B cell (primary cell): ENCODE results near the gene TEDC1. TPM values are rescaled to one million over a fixed set of nuclear protein-coding genes. Genes with fewer than 3 reads are reported as not detected.

Experiments used
- ATAC-seq: fragments of 200-7000 bp; cut with Tn5 transposase; one replicate; pipeline ENCODE4 v1.10.0; 2021; ENCODE audit warnings: low read depth, mild to moderate bottlenecking, moderate number of reproducible peaks, moderate library complexity
- CTCF ChIA-PET: fragments of 350-600 bp; sonication (Branson Sonifier 250); formaldehyde crosslinking; loops from one replicate; lab custom pipeline; 2021; ENCODE audit warnings: antibody characterized with exemption, inconsistent platforms; lab: Charles Lee
- POLR2A ChIA-PET: fragments of 350-600 bp; sonication (Branson Sonifier 250); formaldehyde crosslinking; loops from one replicate; lab custom pipeline; 2021; ENCODE audit warnings: antibody characterized with exemption; lab: Charles Lee
- DNase-seq: peaks from one replicate; pipeline ENCODE4 v3.0.0; 2013
- H2AFZ ChIP-seq: 2 replicates; pipeline ENCODE4 v1.6.1; 2012; ENCODE audit warnings: mild to moderate bottlenecking, low read depth, low read length; ENCODE audit not compliant: insufficient read depth, poor library complexity, severe bottlenecking
- H3K27ac ChIP-seq, 2 donors: 1 replicate in 1 of 2; 2 replicates in 1 of 2; pipeline ENCODE4 v1.5.1; 2012 to 2013; ENCODE audit warnings: low read length in 2 of 2, mild to moderate bottlenecking in 2 of 2, moderate library complexity in 1 of 2
- H3K27me3 ChIP-seq, 4 experiments: fragments of 200-600 bp in 1 of 4; sonication (generic) in 1 of 4; replicated peaks in 1 of 4; 1 replicate in 2 of 4; 2 replicates in 2 of 4; pipeline versions ENCODE4 v1.6.1 to v1.7.0; 2013 to 2016; ENCODE audit warnings: low read length in 3 of 4, mild to moderate bottlenecking in 2 of 4, mixed read lengths in 1 of 4, moderate library complexity in 1 of 4; ENCODE audit not compliant: insufficient read depth in 4 of 4, control insufficient read depth in 3 of 4; ENCODE audit errors: control extremely low read depth in 1 of 4
- H3K36me3 ChIP-seq, 2 experiments: replicated peaks in 1 of 2; 1 replicate in 1 of 2; 2 replicates in 1 of 2; pipeline versions ENCODE4 v1.6.1 to v1.7.1; 2013; ENCODE audit warnings: low read length in 1 of 2; ENCODE audit not compliant: insufficient read depth in 2 of 2, control insufficient read depth in 1 of 2; ENCODE audit errors: control extremely low read depth in 1 of 2, extremely low read depth in 1 of 2
- H3K4me1 ChIP-seq, 2 donors: fragments of 200-600 bp in 1 of 2; sonication (generic) in 1 of 2; 1 replicate in 1 of 2; 2 replicates in 1 of 2; pipeline versions ENCODE4 v1.5.1 to v1.6.1; 2013 to 2017; ENCODE audit warnings: low read length in 2 of 2; ENCODE audit not compliant: control insufficient read depth in 2 of 2, insufficient read depth in 2 of 2
- H3K4me2 ChIP-seq: replicated peaks from 2 replicates; pipeline ENCODE3; 2012; ENCODE audit warnings: mild to moderate bottlenecking, low read depth, low read length; ENCODE audit not compliant: poor library complexity, severe bottlenecking
- H3K4me3 ChIP-seq, 5 experiments: fragments of 200-600 bp in 1 of 5; sonication (generic) in 1 of 5; 1 replicate in 3 of 5; 2 replicates in 2 of 5; pipeline versions ENCODE4 v1.5.1 to v1.7.0; 2011 to 2016; ENCODE audit warnings: low read length in 4 of 5, mild to moderate bottlenecking in 4 of 5, low read depth in 2 of 5, control low read depth in 1 of 5, moderate library complexity in 1 of 5; ENCODE audit not compliant: insufficient read depth in 1 of 5; ENCODE audit errors: control extremely low read depth in 1 of 5, extremely low read depth in 1 of 5
- H3K79me2 ChIP-seq: fragments of 200-600 bp; sonication (generic); one replicate; pipeline ENCODE4 v1.6.0; 2016; ENCODE audit warnings: low read length; ENCODE audit not compliant: control insufficient read depth, insufficient read depth
- H3K9ac ChIP-seq: fragments of 200-600 bp; sonication (generic); 2 replicates; pipeline ENCODE4 v1.6.1; 2017; ENCODE audit warnings: mild to moderate bottlenecking, low read length, moderate library complexity
- H3K9me3 ChIP-seq, 3 donors: one replicate each; pipeline versions ENCODE4 v1.6.1 to v1.7.1; 2013; ENCODE audit warnings: low read length in 2 of 3; ENCODE audit not compliant: control insufficient read depth in 2 of 3, insufficient read depth in 1 of 3; ENCODE audit errors: control extremely low read depth in 1 of 3
- H4K20me1 ChIP-seq: 2 replicates; pipeline ENCODE4 v1.6.0; 2012; ENCODE audit warnings: mild to moderate bottlenecking, low read length; ENCODE audit not compliant: insufficient read depth, control insufficient read depth, poor library complexity, severe bottlenecking
- H3K27ac Mint-ChIP-seq: one replicate; pipeline ENCODE4 v1.8.0; 2021; ENCODE audit warnings: mixed read lengths
- H3K27me3 Mint-ChIP-seq: one replicate; pipeline ENCODE4 v1.8.0; 2021; ENCODE audit warnings: mixed read lengths
- H3K4me1 Mint-ChIP-seq: one replicate; pipeline ENCODE4 v1.8.0; 2021; ENCODE audit warnings: mixed read lengths
- H3K4me3 Mint-ChIP-seq: one replicate; pipeline ENCODE4 v1.8.0; 2021; ENCODE audit warnings: mixed read lengths
- H3K9me3 Mint-ChIP-seq: one replicate; pipeline ENCODE4 v1.8.0; 2022; ENCODE audit warnings: mixed read lengths; ENCODE audit not compliant: insufficient read depth
- CTCF ChIP-seq: fragments of 200-600 bp; IDR thresholded peaks from one replicate; pipeline ENCODE4 v1.8.0; 2022; ENCODE audit warnings: antibody characterized with exemption, mild to moderate bottlenecking
- EZH2 ChIP-seq: IDR thresholded peaks from 2 replicates; pipeline ENCODE4 v1.6.1; 2012; ENCODE audit warnings: borderline replicate concordance, low read depth, mild to moderate bottlenecking, moderate library complexity, low read length; ENCODE audit not compliant: insufficient read depth, poor library complexity, severe bottlenecking
- WGBS: methylation state at CpG from one replicate; pipeline ENCODE4 v1.1.5; 2013; ENCODE audit warnings: missing lambda C conversion rate; ENCODE audit not compliant: insufficient coverage; 5-methylcytosine and 5-hydroxymethylcytosine counted together
- intact Hi-C: fragments of 100-400 bp; cut with micrococcal nuclease; formaldehyde crosslinking; loops from one replicate; pipeline ENCODE4 v1.10.0; 2022
- polyA plus RNA-seq: library from polyadenylated mRNA; depleted of rRNA; stranded (reverse); fragments of >200 nt; gene quantifications from 2 replicates; pipeline ENCODE4 v1.2.3, GENCODE V29; 2012
- total RNA-seq, 2 donors: library from RNA; stranded (reverse); fragments of 120-200 nt in 1 of 2; gene quantifications; 1 replicate in 1 of 2; 2 replicates in 1 of 2; pipeline versions ENCODE4 v1.2.3 to v1.2.4, GENCODE V29; 2013 to 2022

The TEDC1 gene
- total and polyA plus RNA-seq, 2 donors (not counting 1 experiment from before 2014, with no cell fraction given): 19.7 to 22.2 TPM

GRCh38 chr14:105519946-105520698 lies 29.1 kb downstream of the TEDC1 start:
- ATAC-seq (no peak), DNase-seq (no peak)
- Mint-ChIP-seq H3K27ac (no peak overlapping the region), H3K9me3 (no peaks in the 10 kb centered on the region), H3K4me3 (no peak overlapping the region), H3K4me1 (peaks cover 2% of the 10 kb centered on the region), H3K27me3 (peaks cover 31% of the 10 kb centered on the region)
- Histone ChIP-seq H3K9me3 (no peaks in the 10 kb centered on the region), H3K4me2 (no peak overlapping the region), H3K27ac (no peak overlapping the region), H3K27me3 (peaks cover 0 to 12% (median 5%) of the 10 kb centered on the region in 4 experiments), H3K9ac (no peak overlapping the region), H3K4me3 (no peak overlapping the region), H2AFZ (no peak overlapping the region), H3K36me3 (no peaks in the 10 kb centered on the region), H3K79me2 (no peaks in the 10 kb centered on the region), H3K4me1 (no peaks in the 10 kb centered on the region), H4K20me1 (no peaks in the 10 kb centered on the region)
- TF ChIP-seq EZH2: no peak
- no peak for TF ChIP-seq CTCF
- intact Hi-C loops: no loop called here
- POLR2A ChIA-PET: interaction anchor here (0.6 to 0.7 kb wide), 2 partner anchors 424 to 534 kb away, joined by 5 to 11 read pairs; partner anchors contain the start of gene CLBA1
- CTCF ChIA-PET: interaction anchor here (0.7 kb wide), 1 partner anchor 22 kb away, joined by 3 read pairs; no protein-coding TSS in a partner anchor
- WGBS: 77% methylated on average over 10 of the region's 14 CpGs

GRCh38 chr14:105525326-105525725 lies 34.3 kb downstream of the TEDC1 start:
- Histone ChIP-seq H3K4me3 (no peak overlapping the region), H4K20me1 (peaks cover 14% of the 10 kb centered on the region), H3K79me2 (no peaks in the 10 kb centered on the region), H3K27ac (no peak overlapping the region), H3K9ac (no peak overlapping the region), H3K36me3 (no peaks in the 10 kb centered on the region), H3K9me3 (peaks cover 0 to 6% (median 0%) of the 10 kb centered on the region in 3 donors), H3K4me1 (peaks cover 36 to 38% of the 10 kb centered on the region in 2 donors), H2AFZ (no peak overlapping the region), H3K27me3 (peaks cover 0 to 40% (median 9%) of the 10 kb centered on the region in 4 experiments), H3K4me2 (no peak overlapping the region)
- CTCF ChIA-PET: no interaction called here
- no peak for DNase-seq
- Mint-ChIP-seq H3K9me3 (no peaks in the 10 kb centered on the region), H3K4me3 (peak overlapping the region; percentile 76), H3K27ac (no peak overlapping the region), H3K4me1 (peaks cover 24% of the 10 kb centered on the region), H3K27me3 (peaks cover 2% of the 10 kb centered on the region)
- POLR2A ChIA-PET: no interaction called here
- ATAC-seq: no peak
- 92% methylated on average over 4 of the region's 9 CpGs for WGBS
- TF ChIP-seq EZH2: no peak
- no peak for TF ChIP-seq CTCF
- intact Hi-C loops: loop anchor here (5.0 kb wide), 1 partner anchor 323 kb away; no protein-coding TSS in a partner anchor
